ENCODE measurements around the gene GRB10.
A peak's percentile ranks its signal among the peaks of the same experiment; 100 is the strongest.

GRB10 gene

DNA sequence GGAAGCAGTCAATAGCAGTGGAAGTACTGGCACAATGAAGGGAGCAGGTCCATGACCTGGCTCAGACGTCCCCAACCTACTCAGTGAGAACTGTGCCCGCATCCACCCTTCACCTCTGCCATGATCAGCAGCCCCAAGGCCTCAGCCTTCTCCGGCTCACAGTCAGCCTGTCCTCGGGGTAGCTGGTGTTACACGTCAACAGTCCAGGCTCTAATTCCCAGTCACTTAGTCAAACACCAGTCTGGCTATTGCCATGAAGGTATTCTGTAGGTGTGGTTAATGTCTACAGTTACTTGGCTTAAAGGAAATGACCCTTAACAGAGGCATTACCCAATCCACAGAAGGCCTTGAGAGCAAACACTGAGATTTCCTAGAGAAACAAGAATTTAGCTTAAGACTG lies 49.1 kb downstream of the GRB10 start:
- TF ChIP-seq POLR2A (IDR thresholded peaks at IDR 0.05; ENCODE audit: low read length) (no peak), GATA1 (IDR thresholded peaks at IDR 0.05; ENCODE audit: low read depth, low read length) (no peak)
- DNase-seq: no peak

DNA sequence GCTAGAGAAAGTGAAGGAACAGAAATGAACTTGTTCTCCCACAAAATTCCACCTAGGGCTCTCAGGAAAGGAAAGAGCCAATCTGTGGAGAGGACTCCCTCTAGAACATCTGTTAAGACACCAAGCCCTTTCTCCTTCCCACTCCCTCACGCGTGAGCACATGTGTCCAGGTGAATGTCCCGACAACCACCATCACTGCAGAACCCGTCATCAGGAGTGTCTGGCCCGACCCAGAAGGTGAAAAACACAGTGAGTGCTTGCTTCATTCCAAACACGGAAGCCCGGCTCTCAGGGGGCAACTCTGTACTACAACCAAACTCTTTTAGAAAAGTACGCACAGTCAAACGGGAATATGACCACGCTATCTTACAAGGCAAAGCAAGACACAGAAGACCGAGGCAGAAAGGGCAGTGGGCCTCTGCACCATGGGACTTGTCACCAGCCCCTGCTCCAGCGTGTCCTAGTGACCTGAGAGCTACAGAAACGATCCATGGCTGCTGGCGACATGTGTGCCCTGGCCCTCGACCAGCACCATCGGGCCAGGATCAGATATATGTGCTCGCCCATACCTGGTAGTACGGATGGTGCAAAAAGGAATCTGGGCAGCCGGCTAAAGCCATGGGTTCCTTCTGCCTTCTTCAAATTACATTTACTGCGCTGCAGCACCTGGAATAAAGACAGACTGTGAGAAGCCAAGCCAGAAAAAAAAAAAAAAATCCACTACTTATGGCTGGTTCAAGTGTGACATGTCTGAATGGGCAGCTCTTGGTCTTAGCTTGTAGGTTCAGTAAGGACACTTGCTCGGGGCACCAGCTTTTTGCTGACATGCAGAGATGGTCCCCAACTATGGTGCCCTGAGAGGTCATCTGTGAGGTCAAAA lies 50.8 kb downstream of the GRB10 start:
- DNase-seq: no peak
- TF ChIP-seq GATA1 (IDR thresholded peaks at IDR 0.05; ENCODE audit: low read depth, low read length): no peak
- no peak for TF ChIP-seq POLR2A (IDR thresholded peaks at IDR 0.05; ENCODE audit: low read length)

DNA sequence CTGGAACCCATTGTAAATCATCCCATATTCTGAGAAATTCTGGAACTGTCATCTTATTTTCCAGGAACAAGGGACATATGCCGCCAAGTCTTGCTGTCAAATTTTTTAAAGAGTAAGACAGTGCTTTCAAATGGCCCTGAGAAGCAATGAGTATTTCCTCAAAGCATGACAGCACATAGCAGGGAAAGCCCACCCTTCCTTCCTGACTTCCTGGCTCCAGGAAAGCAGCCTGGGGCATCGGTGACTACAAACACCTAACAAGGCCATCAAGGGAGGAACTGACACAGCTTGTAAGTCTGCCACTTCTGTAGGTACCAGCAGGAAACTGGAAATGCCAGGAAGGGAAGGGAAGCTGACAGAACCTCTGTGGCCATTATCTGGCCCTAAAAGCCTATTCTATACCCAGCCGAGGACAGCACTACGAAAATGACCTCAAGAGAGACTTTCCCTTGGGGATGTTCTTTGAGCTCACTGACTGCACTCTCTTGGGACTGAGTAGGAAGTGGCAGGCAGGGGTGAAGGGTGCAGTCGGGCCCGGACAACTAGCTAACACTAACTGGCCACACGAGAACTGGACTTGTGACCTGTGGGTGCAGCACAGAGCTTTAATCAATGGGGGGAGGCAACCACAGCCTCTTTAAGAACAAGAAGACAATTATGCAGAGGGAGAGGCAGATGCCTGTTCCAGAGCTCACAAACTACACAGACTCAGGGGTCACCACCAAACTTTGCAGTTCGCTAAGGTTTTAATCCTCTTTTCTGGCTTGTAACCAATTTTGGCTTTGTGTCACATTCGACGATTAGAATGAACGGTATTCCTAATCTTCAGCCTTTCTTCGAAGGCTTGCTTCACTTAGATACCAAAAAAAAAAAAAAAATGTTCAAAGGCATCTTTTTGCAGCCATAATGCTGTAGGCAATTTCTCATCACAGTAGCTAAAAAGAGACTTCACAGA lies 52.0 kb downstream of the GRB10 start:
- no peak for TF ChIP-seq POLR2A (IDR thresholded peaks at IDR 0.05; ENCODE audit: low read length)
- TF ChIP-seq GATA1 (IDR thresholded peaks at IDR 0.05; ENCODE audit: low read depth, low read length): no peak
- no peak for DNase-seq

DNA sequence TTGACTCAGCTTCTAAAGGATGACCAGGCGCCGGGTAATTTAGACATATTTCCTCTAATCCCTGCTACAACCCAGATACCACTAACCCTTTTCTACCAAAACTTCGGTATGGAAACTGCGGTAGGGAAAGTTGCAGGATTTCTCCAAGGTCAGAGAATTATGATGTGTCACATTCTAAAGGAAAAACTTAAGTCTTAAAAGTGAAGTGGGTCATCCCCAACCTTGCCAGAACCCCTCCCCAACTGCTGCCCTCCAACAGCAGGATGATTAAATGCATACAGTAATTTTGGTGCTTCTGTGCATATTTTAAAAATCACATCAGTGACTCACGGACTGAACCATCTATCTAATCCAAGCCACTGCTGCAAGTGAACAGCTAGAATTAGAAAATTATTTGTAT lies 52.7 kb downstream of the GRB10 start:
- no peak for TF ChIP-seq GATA1 (IDR thresholded peaks at IDR 0.05; ENCODE audit: low read depth, low read length)
- no peak for TF ChIP-seq POLR2A (IDR thresholded peaks at IDR 0.05; ENCODE audit: low read length)
- DNase-seq: no peak

DNA sequence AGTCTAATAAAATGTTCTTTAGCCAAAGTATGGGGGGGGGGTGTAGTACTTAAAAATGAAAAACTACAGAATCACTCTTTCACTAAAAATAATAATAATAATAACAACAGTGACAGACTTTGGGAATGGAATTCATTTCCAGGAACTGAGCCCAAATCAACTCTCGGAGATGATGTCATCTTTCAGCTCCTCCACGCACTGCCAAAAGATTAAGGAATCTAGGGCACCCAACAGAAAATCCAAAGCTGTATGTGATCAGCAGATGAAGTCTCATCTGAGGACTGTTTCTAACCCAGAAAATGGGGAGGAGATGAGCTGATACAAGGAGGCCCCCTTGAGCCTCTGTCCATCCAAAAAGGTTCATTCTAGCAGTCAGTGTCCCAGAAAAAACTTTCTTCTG lies 54.5 kb downstream of the GRB10 start:
- DNase-seq: no peak
- TF ChIP-seq POLR2A (IDR thresholded peaks at IDR 0.05; ENCODE audit: low read length): no peak

DNA sequence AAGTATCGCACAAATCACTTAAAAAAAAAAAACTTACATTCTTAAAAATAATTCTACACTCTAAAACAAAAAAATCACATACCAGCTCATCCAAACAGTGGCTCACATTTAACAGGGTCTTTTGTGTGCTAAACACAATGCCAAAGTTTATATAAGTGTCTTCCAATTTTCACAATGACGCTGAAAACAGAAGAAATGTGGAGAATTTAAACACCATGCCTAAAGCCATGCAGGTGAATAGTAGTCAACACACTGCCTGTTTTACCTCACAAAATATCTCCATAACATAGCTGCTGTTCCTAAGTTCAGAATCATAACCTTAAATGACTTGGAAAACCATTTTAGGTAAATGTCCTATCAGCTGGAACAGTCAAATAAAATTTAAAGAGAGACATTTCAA lies 55.0 kb downstream of the GRB10 start:
- no peak for DNase-seq
- TF ChIP-seq GATA1 (IDR thresholded peaks at IDR 0.05; ENCODE audit: low read depth, low read length) (no peak), POLR2A (IDR thresholded peaks at IDR 0.05; ENCODE audit: low read length) (no peak)

DNA sequence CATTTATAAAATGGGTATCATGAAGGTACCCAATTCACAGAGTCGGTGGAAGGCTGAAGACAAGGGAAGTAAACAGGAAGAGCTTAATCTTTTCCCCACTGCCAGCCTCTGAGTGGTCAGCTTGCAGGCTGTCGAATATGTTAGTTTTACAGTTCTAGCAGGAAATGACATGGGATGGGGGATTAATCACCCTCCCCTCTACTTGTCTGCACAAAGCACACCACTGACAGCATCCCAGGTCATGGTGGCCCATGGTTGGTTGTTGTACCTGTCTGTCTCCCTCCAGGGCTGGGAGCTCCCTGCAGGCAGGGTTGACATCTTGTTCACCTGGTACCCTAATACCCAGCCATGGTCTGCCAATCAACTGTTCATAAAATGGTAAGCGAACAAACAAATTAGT lies 55.6 kb downstream of the GRB10 start:
- DNase-seq: peak; percentile 10 to 13

DNA sequence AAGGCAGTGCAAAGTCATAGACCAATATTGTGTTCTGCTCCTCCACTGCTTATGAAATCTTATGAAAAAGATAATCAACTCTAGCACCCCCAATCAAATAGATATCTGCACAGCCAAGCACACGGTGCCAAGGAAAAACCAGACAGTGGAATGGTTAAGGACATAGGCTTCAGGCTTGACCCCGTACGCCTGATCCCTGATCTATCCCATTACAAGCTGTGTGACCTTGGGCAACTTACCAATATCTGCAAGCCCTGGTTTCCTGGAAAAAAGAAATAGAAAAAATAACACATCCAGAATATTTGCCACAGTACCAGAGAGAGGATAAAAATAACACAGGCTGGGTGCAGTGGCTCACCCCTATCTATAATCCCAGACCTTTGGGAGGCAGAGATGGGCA lies 56.9 kb downstream of the GRB10 start:
- DNase-seq: no peak
- TF ChIP-seq POLR2A (IDR thresholded peaks at IDR 0.05; ENCODE audit: low read length) (no peak), GATA1 (IDR thresholded peaks at IDR 0.05; ENCODE audit: low read depth, low read length) (no peak)

More for the DNA sequence above, 55.6 kb downstream of the GRB10 start:
- TF ChIP-seq POLR2A (IDR thresholded peaks at IDR 0.05; ENCODE audit: low read length) (no peak), GATA1 (IDR thresholded peaks at IDR 0.05; ENCODE audit: low read depth, low read length) (no peak)

DNA sequence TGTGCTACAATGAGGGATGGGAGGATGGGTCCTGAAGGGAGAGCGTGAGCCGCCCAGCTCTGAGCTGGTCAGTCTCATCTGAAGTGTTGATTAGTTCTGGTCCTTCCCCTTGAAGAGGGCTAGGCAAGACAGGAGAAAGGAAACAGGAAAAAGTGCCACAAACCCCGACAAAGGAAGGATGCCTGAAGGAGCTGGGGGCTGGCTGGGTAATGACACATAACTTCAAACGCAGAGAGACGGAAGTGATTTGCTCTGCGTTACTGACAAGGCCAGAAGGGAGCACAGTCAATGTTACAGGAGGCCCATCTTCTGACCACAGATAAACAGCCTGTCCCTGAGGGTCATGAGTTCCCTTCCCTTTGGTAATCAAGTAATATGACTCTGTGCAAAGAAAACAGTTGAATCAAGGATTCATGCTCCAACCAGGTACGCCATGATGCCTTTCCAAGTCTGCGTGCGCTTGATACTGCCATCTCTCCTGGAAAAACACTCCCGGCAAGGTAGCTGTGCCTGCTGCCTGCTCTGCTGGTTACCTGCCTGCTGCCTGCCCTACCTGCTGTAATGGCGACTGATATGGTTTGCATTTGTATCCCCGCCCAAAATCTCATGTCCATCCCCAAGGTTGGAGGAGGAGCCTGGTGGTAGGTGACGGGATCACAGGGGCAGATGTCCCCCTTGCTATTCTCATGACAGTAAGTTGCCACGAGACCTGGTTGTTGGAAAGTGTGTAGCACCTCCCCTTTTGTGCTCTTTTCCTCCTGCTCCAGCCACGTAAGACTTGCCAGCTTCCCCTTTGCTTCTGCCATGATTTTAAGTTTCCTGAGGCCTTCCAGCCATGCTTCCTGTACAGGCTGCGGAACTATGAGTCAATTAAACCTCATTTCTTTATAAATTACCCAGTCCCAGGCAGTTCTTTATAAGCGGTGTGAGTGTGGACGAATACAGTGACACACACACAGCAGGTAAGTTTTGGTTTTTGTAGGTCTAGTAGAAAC lies 57.9 kb downstream of the GRB10 start:
- no peak for TF ChIP-seq GATA1 (IDR thresholded peaks at IDR 0.05; ENCODE audit: low read depth, low read length)
- TF ChIP-seq POLR2A (IDR thresholded peaks at IDR 0.05; ENCODE audit: low read length): no peak
- no peak for DNase-seq

DNA sequence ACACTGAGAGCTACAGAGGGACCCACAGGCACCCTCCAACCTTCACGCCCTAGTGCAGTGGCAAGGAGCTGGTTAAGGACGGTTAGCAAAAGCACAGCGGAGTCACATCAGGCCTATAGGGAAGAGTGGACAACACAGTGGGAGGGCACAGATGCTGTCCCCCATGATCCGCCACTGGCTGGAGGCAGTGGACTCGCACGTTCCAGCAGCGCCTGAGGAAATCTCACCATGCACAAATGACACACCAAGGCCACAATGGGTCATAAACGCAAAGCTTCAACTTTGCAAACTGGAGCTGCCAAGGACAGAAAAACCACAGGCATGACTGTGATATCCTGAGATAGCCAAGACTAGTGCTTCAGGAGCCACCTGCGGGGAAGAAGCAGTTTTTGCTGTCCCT lies 58.8 kb downstream of the GRB10 start:
- no peak for DNase-seq
- TF ChIP-seq POLR2A (IDR thresholded peaks at IDR 0.05; ENCODE audit: low read length) (no peak), GATA1 (IDR thresholded peaks at IDR 0.05; ENCODE audit: low read depth, low read length) (no peak)

DNA sequence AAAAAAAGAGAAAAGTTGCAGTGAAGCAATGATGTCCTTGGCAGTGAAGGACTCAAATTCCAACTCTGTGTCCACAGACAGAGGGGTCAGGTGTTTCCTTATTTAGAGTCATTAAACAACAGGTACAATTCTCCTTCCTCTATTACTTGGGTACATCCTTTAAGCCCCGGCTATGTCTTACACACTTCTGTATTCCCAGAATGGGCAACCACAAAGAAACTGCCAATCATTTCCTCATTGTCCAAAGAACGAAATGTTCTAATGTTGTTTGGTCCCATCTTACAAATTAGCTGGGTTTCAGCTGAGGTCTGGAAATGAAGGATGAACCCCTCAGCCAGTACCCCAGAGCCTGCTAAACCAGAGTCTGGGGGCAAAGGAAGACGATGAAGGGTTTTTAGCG lies 59.5 kb downstream of the GRB10 start:
- no peak for DNase-seq
- TF ChIP-seq GATA1 (IDR thresholded peaks at IDR 0.05; ENCODE audit: low read depth, low read length) (no peak), POLR2A (IDR thresholded peaks at IDR 0.05; ENCODE audit: low read length) (no peak)

DNA sequence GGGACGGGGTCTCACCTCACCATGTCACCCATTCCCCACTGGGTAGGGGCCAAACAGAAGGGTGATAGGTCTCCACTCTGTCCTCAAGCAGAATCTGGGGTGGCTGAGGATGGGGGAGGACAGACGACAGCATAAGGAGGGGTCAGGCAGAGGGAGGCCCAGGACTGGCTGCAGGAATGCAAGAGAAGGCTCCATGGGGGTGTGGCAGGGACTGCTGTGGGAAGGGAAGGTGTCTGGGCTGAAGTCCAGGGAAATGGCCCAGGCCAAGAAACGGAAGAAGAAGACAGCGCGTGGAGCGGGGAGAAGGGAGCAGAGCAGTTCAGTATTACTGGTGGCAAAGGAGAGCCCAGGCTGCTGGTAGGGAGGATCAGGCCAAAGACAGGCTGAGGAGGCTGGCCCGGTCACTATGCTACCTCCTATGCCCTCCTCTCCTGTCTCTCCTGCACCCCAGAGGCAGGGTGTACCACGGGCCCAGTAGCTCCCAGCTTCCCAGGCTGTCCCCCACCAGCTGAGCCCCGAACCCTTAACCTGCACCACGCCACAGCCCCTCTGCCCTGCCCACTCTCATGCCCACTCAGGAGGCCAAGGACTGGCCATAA lies 60.9 kb downstream of the GRB10 start:
- TF ChIP-seq POLR2A (IDR thresholded peaks at IDR 0.05; ENCODE audit: low read length) (no peak), GATA1 (IDR thresholded peaks at IDR 0.05; ENCODE audit: low read depth, low read length) (no peak)
- DNase-seq: no peak

DNA sequence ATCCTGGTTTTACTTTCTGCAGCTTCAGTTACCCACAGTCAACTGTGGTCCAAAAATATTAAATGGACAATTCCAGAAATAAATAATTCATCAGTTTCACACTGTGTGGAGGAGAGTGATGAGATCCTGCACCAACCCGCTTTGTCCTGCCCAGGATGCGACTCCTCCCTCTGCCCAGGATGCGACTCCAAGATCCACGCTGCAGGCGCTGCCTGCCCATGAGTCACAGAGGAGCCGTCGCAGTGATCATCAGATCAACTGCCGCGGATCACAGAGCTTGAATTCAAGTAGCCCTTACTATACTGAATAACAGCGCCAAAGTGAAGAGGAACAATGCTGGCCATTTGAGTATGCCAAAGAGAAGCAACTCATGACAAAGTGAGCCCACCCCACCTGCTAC lies 61.5 kb downstream of the GRB10 start:
- DNase-seq: no peak
- no peak for TF ChIP-seq POLR2A (IDR thresholded peaks at IDR 0.05; ENCODE audit: low read length)
- TF ChIP-seq GATA1 (IDR thresholded peaks at IDR 0.05; ENCODE audit: low read depth, low read length): no peak

All from erythroblast (primary cell).